Upper lobe of right lung (tissue), 1 donor: Measurements from ENCODE around the gene ABCA12. TPM values are rescaled to one million over a fixed set of nuclear protein-coding genes. Genes with fewer than 3 reads are reported as not detected.

Experiments used
- ATAC-seq: fragments of 200-7000 bp; cut with Tn5 transposase; one replicate; pipeline ENCODE4 v1.9.1; 2020; ENCODE audit warnings: mild to moderate bottlenecking, moderate library complexity
- DNase-seq: peaks from one replicate; pipeline ENCODE4 v3.0.0-alpha.2; 2020
- H3K27ac ChIP-seq: fragments of 200-600 bp; one replicate; pipeline ENCODE4 v1.8.0; 2022
- H3K27me3 ChIP-seq: fragments of 200-600 bp; one replicate; pipeline ENCODE4 v1.8.0; 2022; ENCODE audit warnings: mild to moderate bottlenecking
- H3K36me3 ChIP-seq: fragments of 200-600 bp; one replicate; pipeline ENCODE4 v1.8.0; 2022
- H3K4me1 ChIP-seq: fragments of 200-600 bp; one replicate; pipeline ENCODE4 v1.8.0; 2022
- H3K4me3 ChIP-seq: fragments of 200-600 bp; one replicate; pipeline ENCODE4 v1.8.0; 2022; ENCODE audit warnings: mild to moderate bottlenecking
- H3K9me3 ChIP-seq: fragments of 200-600 bp; one replicate; pipeline ENCODE4 v1.8.0; 2022
- intact Hi-C: fragments of 100-400 bp; cut with DNase I; formaldehyde crosslinking; loops from one replicate; pipeline ENCODE4 v1.11.0; 2022
- total RNA-seq: library from RNA; stranded (reverse); fragmentation: NEBNext Ultra II Directional; extraction: Animal tissue kit (Norgen Biotek cat#: 25700); gene quantifications from one replicate; pipeline ENCODE4 v1.2.1, GENCODE V29; 2021
- TF ChIP-seq, protein P1 (sequence below): fragments of 200-600 bp; IDR thresholded peaks from one replicate; pipeline ENCODE4 v1.8.0; 2022; ENCODE audit warnings: antibody characterized with exemption
- donor health status: DM: no; HTN: yes; CAD: no; lungs with severe emphysema.

ABCA12 gene
- total RNA-seq, 1 donor from 2014 or later: 0.17 TPM

DNA sequence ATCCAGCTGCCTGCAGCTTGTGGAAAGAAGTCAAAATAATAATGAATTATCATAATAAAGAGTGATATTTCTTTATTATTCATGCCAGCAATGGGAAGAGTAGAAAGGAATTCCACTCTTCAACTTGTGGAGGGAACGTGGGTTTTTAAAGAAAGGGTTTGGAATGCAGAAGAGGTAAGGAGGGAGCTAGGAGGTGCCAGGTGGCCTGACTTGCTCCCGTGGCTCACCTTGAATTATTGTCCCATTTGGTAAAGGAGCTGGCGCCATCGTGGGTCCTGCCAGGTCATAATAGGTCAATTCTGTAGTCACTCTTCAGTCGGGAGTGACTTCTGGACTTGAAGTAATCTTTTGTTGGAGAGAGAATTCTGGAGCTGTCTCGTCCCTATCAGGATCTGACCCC is 233.8 kb downstream of the ABCA12 start:
- H3K9me3 ChIP-seq: no peaks in the 10 kb centered on the region
- H3K36me3 ChIP-seq: no peaks in the 10 kb centered on the region
- no peaks in the 10 kb centered on the region for H3K4me1 ChIP-seq
- H3K27ac ChIP-seq: no peak overlapping the region
- H3K4me3 ChIP-seq: no peak overlapping the region
- H3K27me3 ChIP-seq: no peaks in the 10 kb centered on the region
- DNase-seq (no peak), ATAC-seq (no peak)
- TF ChIP-seq, protein P1, sequence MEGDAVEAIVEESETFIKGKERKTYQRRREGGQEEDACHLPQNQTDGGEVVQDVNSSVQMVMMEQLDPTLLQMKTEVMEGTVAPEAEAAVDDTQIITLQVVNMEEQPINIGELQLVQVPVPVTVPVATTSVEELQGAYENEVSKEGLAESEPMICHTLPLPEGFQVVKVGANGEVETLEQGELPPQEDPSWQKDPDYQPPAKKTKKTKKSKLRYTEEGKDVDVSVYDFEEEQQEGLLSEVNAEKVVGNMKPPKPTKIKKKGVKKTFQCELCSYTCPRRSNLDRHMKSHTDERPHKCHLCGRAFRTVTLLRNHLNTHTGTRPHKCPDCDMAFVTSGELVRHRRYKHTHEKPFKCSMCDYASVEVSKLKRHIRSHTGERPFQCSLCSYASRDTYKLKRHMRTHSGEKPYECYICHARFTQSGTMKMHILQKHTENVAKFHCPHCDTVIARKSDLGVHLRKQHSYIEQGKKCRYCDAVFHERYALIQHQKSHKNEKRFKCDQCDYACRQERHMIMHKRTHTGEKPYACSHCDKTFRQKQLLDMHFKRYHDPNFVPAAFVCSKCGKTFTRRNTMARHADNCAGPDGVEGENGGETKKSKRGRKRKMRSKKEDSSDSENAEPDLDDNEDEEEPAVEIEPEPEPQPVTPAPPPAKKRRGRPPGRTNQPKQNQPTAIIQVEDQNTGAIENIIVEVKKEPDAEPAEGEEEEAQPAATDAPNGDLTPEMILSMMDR: no peak
- intact Hi-C loops: no loop called here

DNA sequence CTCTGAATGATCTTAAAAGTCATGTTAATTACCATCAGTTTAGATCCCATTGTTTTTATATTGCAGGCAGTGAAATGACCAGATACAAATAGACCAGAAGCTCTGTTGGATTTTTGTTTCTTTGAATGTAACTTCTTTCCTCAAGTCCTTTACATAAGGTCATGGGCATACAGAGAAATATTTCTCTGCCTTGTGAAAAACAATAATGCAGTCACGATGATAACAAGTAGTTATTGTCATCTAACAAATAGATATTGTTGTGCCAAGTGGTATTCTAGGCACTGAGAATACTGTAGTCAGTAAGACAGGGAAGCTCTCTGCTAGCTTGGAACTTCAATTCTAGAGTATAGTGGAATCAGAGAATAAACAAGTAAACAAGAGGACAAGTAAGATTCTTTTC is 234.2 kb downstream of the ABCA12 start:
- ATAC-seq (no peak), DNase-seq (no peak)
- no peaks in the 10 kb centered on the region for H3K9me3 ChIP-seq
- no peaks in the 10 kb centered on the region for H3K27me3 ChIP-seq
- intact Hi-C loops: no loop called here
- H3K4me3 ChIP-seq: no peak overlapping the region
- no peak overlapping the region for H3K27ac ChIP-seq
- no peaks in the 10 kb centered on the region for H3K36me3 ChIP-seq
- no peaks in the 10 kb centered on the region for H3K4me1 ChIP-seq
- TF ChIP-seq, protein P1: no peak

DNA sequence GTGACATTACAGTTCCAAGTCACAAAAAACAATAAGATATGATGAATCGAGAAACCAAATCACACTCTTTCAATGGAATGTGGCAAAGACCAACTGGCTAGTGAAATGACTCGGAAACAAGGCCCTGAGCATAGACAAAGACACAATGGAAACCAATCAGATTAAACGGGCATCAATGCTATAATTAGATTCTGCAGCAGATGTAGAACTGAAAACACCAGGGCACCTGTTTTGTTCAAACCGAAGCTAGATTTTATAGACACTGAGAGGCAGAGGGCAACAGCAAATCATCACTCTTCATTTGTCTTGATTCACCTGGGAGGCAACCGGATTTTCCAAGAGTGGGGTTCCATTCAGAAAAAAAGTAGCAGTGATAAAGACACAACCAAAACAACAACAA is 236.1 kb downstream of the ABCA12 start:
- ATAC-seq (no peak), DNase-seq (no peak)
- intact Hi-C loops: no loop called here
- TF ChIP-seq, protein P1: no peak
- Histone ChIP-seq H3K27me3 (no peaks in the 10 kb centered on the region), H3K9me3 (no peaks in the 10 kb centered on the region), H3K4me1 (no peaks in the 10 kb centered on the region), H3K27ac (no peak overlapping the region), H3K36me3 (no peaks in the 10 kb centered on the region), H3K4me3 (no peak overlapping the region)

GRCh38 chr2:214899751-214900150 is 238.7 kb downstream of the ABCA12 start:
- no peaks in the 10 kb centered on the region for H3K27me3 ChIP-seq
- no peak for DNase-seq
- intact Hi-C loops: no loop called here
- no peak overlapping the region for H3K27ac ChIP-seq
- ATAC-seq: no peak
- no peaks in the 10 kb centered on the region for H3K9me3 ChIP-seq
- no peaks in the 10 kb centered on the region for H3K4me1 ChIP-seq
- no peaks in the 10 kb centered on the region for H3K36me3 ChIP-seq
- TF ChIP-seq, protein P1: no peak
- no peak overlapping the region for H3K4me3 ChIP-seq

DNA sequence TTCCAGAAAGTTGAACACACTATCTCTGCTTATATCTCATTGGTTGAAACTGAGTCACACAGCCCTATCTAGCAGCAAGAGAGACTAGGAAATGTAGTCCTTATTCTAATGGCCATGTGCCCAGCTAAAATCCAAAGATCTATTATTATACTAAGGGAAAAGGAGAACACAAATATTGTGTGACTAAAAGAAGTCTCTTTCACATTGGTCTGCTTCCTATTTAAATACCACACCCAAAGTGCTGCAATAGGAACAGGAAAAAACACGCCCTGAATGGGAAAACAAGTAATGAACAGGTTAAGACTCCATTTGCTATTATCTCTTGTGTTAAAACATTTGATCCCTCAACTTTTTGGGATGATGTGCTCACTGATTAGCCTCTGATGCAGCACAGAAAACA is 242.2 kb downstream of the ABCA12 start:
- TF ChIP-seq, protein P1: no peak
- Histone ChIP-seq H3K27ac (no peak overlapping the region), H3K36me3 (no peaks in the 10 kb centered on the region), H3K4me1 (no peaks in the 10 kb centered on the region), H3K4me3 (no peak overlapping the region), H3K9me3 (no peaks in the 10 kb centered on the region), H3K27me3 (no peaks in the 10 kb centered on the region)
- intact Hi-C loops: no loop called here
- ATAC-seq (no peak), DNase-seq (no peak)

- no peaks in the 10 kb centered on the region for H3K36me3 ChIP-seq
- DNase-seq (no peak), ATAC-seq (no peak)
- H3K4me1 ChIP-seq: no peaks in the 10 kb centered on the region
- TF ChIP-seq, protein P1: no peak
- H3K27me3 ChIP-seq: no peaks in the 10 kb centered on the region
- no peak overlapping the region for H3K4me3 ChIP-seq
- H3K9me3 ChIP-seq: no peaks in the 10 kb centered on the region
- no peak overlapping the region for H3K27ac ChIP-seq
- intact Hi-C loops: no loop called here
These were observed 243.0 kb downstream of the ABCA12 start for GRCh38 chr2:214895469-214895868.
